Epithelial cell of proximal tubule (primary cell): ENCODE measurements around the gene KIAA1671. TPM values are rescaled to one million over a fixed set of nuclear protein-coding genes. Genes with fewer than 3 reads are reported as not detected.
"Not testable (repeated sequence)": the region's sequence is repeated elsewhere in the genome, so short reads cannot be mapped to it uniquely, and the experiment has no call there.

Source experiments
- DNase-seq: peaks from one replicate; pipeline ENCODE4 v3.0.0-alpha.2; 2011; ENCODE audit warnings: low read depth
- H3K4me3 ChIP-seq: 2 replicates; pipeline ENCODE4 v1.5.1; 2011; ENCODE audit warnings: low read depth, mild to moderate bottlenecking, low read length
- total RNA-seq: library from RNA; depleted of rRNA; stranded (reverse); fragments of >200 nt; gene quantifications from 2 replicates; pipeline ENCODE4 v1.2.3, GENCODE V29; 2015
- TF ChIP-seq, protein P1 (sequence below): conservative IDR thresholded peaks from 2 replicates; pipeline ENCODE4 v1.5.1; 2012; ENCODE audit warnings: low read depth, mild to moderate bottlenecking, low read length

Gene KIAA1671
- total RNA-seq, 1 donor from 2014 or later, result 14.1 TPM

DNA sequence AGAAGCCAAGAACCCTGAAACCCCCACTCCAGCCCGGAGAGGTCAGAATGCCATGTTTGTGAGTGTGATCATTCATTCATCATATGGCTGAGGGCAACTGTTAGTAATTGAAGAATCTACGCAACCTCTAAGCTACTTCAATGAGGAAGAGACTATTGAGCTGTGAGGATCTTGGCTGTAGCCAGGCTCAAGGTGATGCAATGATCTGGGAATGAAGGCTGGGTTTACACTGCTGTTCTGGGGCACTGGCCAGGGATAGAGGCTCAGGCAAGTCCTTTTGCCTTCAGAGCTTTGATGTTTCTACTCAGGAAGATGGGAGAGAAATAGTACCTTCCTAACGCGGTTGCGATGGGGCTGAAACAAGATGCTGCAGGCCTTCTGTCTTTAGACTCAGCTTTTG, 279.8 kb downstream of the KIAA1671 start:
- DNase-seq, result no peak
- TF ChIP-seq, protein P1, sequence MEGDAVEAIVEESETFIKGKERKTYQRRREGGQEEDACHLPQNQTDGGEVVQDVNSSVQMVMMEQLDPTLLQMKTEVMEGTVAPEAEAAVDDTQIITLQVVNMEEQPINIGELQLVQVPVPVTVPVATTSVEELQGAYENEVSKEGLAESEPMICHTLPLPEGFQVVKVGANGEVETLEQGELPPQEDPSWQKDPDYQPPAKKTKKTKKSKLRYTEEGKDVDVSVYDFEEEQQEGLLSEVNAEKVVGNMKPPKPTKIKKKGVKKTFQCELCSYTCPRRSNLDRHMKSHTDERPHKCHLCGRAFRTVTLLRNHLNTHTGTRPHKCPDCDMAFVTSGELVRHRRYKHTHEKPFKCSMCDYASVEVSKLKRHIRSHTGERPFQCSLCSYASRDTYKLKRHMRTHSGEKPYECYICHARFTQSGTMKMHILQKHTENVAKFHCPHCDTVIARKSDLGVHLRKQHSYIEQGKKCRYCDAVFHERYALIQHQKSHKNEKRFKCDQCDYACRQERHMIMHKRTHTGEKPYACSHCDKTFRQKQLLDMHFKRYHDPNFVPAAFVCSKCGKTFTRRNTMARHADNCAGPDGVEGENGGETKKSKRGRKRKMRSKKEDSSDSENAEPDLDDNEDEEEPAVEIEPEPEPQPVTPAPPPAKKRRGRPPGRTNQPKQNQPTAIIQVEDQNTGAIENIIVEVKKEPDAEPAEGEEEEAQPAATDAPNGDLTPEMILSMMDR, result no peak
- no peak overlapping the region for H3K4me3 ChIP-seq

DNA sequence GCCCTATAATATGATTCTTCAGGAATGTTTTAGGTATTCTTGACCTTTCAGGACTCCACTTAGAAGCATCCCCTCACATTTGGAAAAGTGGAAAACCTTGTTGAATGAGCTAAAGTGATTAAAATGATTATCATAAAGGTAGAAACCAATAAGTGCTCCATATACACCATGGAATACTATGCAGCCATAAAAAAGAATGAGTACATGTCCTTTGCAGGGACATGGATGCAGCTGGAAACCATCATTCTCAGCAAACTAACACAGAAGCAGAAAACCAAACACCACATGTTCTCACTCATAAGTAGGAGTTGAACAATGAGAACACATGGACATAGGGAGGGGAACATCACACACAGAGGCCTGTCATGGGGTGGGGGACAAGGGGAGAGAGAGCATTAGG, 281.2 kb downstream of the KIAA1671 start:
- H3K4me3 ChIP-seq, DNase-seq: not testable (repeated sequence)

DNA sequence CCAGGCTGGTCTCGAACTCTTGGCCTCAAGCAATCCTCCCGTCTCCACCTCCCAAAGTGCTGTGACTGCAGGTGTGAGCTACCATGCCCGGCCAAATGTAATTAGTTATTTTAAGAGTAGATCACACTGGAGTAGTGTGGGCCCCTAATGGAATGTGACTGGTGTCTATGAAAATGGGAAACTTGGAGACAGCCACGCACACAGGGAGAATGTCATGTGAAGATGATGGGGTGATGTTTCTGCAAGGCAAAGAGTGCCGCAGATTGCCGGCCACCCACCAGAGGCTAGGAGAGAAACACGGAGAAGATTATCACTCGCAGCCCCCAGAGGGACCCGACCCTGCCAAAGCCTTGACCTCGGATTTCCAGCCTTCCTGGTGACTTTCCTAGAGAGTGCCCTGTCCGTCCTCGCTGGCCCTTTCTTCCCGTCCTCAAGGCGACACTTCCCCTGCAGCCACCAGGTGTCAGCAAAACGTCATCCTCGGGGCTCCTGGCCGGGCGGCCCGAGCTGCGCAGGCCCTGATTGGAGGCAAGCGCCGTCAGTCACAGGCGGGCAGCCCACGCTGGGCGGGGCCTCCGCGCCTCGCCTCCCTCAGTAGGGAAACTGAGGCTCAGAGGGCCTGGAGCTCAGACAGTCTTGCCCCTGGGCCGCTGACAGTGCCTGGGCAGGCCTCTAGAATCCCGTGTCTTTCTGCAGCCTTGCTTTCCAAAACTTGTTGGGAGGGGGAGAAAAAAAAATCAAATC, 283.2 kb downstream of the KIAA1671 start:
- no peak for DNase-seq
- no peak overlapping the region for H3K4me3 ChIP-seq
- TF ChIP-seq, protein P1, result peak; percentile 77

DNA sequence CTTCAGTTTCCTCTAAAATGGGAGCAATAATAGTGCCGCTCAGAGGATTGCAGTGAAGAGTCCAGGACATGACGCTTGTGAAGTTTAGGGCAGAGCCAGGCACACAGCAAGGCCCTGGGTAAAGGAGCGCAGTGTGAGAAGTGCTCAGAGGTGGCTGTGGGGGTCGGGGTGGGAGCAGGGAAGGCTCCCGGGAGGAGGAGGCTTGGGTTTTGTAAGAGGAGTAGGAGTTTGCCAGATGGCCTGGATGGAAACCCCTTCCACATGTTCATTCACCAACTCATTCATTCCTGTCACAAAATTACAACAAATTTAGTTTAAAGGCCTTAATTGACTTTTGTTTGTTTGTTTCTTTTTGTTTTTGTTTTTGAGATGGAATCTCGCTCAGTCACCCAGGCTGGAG, 283.9 kb downstream of the KIAA1671 start:
- no peak overlapping the region for H3K4me3 ChIP-seq
- no peak for DNase-seq
- TF ChIP-seq, protein P1, result no peak

DNA sequence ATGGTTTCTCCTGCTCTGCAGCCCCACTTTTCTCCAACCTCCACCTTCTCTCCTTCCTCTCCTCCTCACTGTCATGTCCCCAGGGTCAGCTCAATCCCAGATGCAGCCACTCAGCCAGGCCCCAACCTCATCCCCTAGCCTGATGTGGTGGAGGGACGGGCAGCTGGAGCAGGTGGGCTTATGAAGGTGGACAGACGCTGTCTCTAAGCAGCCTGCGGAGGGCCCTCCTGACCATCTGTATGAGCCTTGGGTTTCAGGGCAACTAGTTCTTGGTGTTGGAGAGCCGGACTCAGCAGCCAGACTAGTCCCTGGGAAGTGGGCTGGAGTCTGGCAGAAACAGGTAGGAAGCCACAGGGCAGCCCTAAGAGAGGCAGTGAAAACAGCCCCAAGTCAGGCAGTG, 285.0 kb downstream of the KIAA1671 start:
- DNase-seq, result no peak
- no peak overlapping the region for H3K4me3 ChIP-seq
- TF ChIP-seq, protein P1, result no peak

DNA sequence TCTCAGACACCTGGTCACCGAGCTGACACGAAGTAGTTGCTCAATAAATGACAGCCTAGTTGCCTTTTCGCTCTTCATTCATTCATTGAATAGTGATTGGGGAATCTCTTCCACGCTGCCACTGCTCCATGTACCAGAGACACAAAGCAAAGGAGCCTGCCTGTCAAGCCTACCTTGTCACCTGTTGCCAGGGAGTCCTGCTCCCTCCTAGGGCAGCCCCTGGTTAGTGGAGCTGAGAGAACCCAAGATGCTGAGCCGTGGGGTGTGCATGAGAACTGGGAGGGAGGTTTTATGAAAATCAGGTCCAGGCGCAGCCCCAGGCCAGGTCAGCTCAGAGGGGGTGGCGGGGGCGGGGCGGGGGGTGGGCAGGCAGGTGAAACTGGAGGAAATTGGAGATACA, 285.5 kb downstream of the KIAA1671 start:
- not testable (repeated sequence) for H3K4me3 ChIP-seq

More for the DNA sequence above, 285.5 kb downstream of the KIAA1671 start:
- DNase-seq, result not testable (repeated sequence)

Other genes with a start within 250 kb of the KIAA1671 start
- gene PIWIL3, start 178.0 kb upstream of the KIAA1671 start, total RNA-seq, result not detected in 2 replicates
- gene SGSM1, start 146.5 kb upstream of the KIAA1671 start, total RNA-seq, result under 0.01 TPM in 1 of 2 replicates, not detected in the other
- gene LHFPL7, start 6.0 kb upstream of the KIAA1671 start, total RNA-seq, result not detected in 2 replicates
- 0.43 TPM in 1 of 2 replicates, not detected in the other for gene CRYBB3, start 247.1 kb downstream of the KIAA1671 start, total RNA-seq